ENCODE results near the gene ZBTB8B.

DNA sequence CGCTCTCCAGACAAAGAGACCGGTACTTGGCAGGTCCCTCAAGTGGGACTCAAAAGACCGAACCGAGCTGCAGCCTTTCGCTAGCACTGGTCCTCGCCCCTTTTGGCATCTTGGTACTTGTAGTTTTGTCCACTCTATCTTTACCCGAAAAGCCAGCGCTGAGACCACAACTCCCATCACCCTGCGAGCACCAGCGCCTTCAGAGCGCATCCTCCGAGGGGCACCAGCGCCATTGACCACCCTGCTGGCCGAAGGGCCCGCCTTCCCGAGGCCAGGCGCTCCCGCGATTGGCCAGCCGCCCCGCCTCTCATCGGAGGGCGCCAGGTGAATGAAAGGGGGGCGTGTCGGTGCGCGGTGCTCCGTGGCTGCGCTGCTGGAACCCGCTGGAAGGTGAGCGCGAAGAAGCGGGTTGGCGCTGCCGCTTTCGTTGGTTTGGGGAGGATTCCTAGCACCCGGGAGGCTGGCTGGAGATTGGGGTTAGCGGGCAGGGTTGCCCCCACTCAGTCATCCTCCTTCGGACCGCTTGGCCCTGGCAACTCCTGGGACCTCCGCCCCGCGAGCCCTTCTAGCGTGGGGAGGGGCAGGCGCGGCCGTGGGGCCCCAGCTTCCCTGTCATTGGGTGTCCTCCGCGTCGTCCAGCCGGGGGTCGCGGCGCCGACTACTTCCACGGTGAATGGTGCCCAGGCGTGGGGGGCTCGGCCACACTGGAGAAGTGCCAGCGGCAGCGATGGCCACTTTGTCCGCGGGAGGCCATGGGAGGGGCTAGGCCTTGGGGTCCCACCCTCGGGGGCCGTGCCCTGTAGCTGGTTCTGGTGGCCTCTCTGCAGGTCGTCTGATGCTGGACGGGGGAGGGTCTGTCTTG is at the start of gene ZBTB8B:
- TF ChIP-seq, protein P1, sequence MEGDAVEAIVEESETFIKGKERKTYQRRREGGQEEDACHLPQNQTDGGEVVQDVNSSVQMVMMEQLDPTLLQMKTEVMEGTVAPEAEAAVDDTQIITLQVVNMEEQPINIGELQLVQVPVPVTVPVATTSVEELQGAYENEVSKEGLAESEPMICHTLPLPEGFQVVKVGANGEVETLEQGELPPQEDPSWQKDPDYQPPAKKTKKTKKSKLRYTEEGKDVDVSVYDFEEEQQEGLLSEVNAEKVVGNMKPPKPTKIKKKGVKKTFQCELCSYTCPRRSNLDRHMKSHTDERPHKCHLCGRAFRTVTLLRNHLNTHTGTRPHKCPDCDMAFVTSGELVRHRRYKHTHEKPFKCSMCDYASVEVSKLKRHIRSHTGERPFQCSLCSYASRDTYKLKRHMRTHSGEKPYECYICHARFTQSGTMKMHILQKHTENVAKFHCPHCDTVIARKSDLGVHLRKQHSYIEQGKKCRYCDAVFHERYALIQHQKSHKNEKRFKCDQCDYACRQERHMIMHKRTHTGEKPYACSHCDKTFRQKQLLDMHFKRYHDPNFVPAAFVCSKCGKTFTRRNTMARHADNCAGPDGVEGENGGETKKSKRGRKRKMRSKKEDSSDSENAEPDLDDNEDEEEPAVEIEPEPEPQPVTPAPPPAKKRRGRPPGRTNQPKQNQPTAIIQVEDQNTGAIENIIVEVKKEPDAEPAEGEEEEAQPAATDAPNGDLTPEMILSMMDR (conservative IDR thresholded peaks at IDR 0.05; ENCODE audit: low read length) = no peak
- TF ChIP-seq EZH2phosphoT487 (IDR thresholded peaks at IDR 0.05; ENCODE audit: borderline replicate concordance) = no peak
